CD14-positive monocyte (primary cell): Measurements from ENCODE around the gene VGF. TPM values are rescaled to one million over a fixed set of nuclear protein-coding genes. Genes with fewer than 3 reads are reported as not detected.
A peak's percentile ranks its signal among the peaks of the same experiment; 100 is the strongest.

Source experiments
- DNase-seq, 3 donors: peaks; one replicate each; pipeline ENCODE4 v3.0.0-alpha.2; 2011 to 2022
- H2AFZ ChIP-seq: 2 replicates; pipeline ENCODE4 v1.6.0; 2012; ENCODE audit warnings: mild to moderate bottlenecking, low read depth, low read length, inconsistent platforms; ENCODE audit not compliant: insufficient read depth, poor library complexity, severe bottlenecking
- H3K27ac ChIP-seq, 2 donors: 1 replicate in 1 of 2; 2 replicates in 1 of 2; pipeline ENCODE4 v1.5.1; 2012 to 2013; ENCODE audit warnings: low read length in 2 of 2, control low read depth in 1 of 2, inconsistent platforms in 1 of 2, low read depth in 1 of 2, mild to moderate bottlenecking in 1 of 2
- H3K27me3 ChIP-seq, 2 donors: one replicate each; pipeline versions ENCODE4 v1.6.0 to v1.6.1; 2011 to 2013; ENCODE audit warnings: low read length in 2 of 2; ENCODE audit not compliant: control insufficient read depth in 2 of 2, insufficient read depth in 2 of 2
- H3K36me3 ChIP-seq, 2 donors: replicated peaks in 1 of 2; 1 replicate in 1 of 2; 2 replicates in 1 of 2; pipeline versions ENCODE4 v1.5.1 to v1.6.1; 2012 to 2013; ENCODE audit warnings: low read length in 2 of 2, control low read depth in 1 of 2, inconsistent platforms in 1 of 2, mild to moderate bottlenecking in 1 of 2; ENCODE audit not compliant: insufficient read depth in 2 of 2, control insufficient read depth in 1 of 2
- H3K4me1 ChIP-seq, 2 donors: 1 replicate in 1 of 2; 2 replicates in 1 of 2; pipeline versions ENCODE4 v1.5.1 to v1.6.1; 2012 to 2013; ENCODE audit warnings: low read length in 2 of 2, control low read depth in 1 of 2, inconsistent platforms in 1 of 2, mild to moderate bottlenecking in 1 of 2, moderate library complexity in 1 of 2; ENCODE audit not compliant: insufficient read depth in 2 of 2, control insufficient read depth in 1 of 2
- H3K4me2 ChIP-seq: replicated peaks from 2 replicates; pipeline ENCODE3; 2012; ENCODE audit warnings: low read length, moderate library complexity, mild to moderate bottlenecking; ENCODE audit not compliant: poor library complexity, severe bottlenecking; ENCODE audit errors: extremely low read depth
- H3K4me3 ChIP-seq, 3 experiments: fragments of 200-600 bp in 1 of 3; sonication (generic) in 1 of 3; replicated peaks in 1 of 3; 1 replicate in 2 of 3; 2 replicates in 1 of 3; pipeline ENCODE4 v1.5.1; 2011 to 2013; ENCODE audit warnings: low read length in 3 of 3, mild to moderate bottlenecking in 3 of 3, control low read depth in 2 of 3, low read depth in 2 of 3, inconsistent platforms in 1 of 3, moderate library complexity in 1 of 3
- H3K79me2 ChIP-seq: 2 replicates; pipeline ENCODE4 v1.6.0; 2012; ENCODE audit warnings: mild to moderate bottlenecking, control low read depth, inconsistent platforms, low read length, moderate library complexity; ENCODE audit not compliant: insufficient read depth
- H3K9ac ChIP-seq: 2 replicates; pipeline ENCODE4 v1.6.0; 2017; ENCODE audit warnings: low read length, mild to moderate bottlenecking; ENCODE audit not compliant: insufficient read depth, poor library complexity, severe bottlenecking
- H3K9me3 ChIP-seq, 2 donors: replicated peaks in 1 of 2; 1 replicate in 1 of 2; 2 replicates in 1 of 2; pipeline versions ENCODE4 v1.5.1 to v1.6.1; 2012 to 2013; ENCODE audit warnings: low read length in 2 of 2, control low read depth in 1 of 2; ENCODE audit not compliant: control insufficient read depth in 1 of 2, insufficient read depth in 1 of 2
- H4K20me1 ChIP-seq: 2 replicates; pipeline ENCODE4 v1.6.0; 2012; ENCODE audit warnings: mild to moderate bottlenecking, low read length, control low read depth, moderate library complexity; ENCODE audit not compliant: insufficient read depth
- H3K27ac Mint-ChIP-seq, 7 donors: one replicate each; pipeline ENCODE4 v1.8.0; 2020; ENCODE audit warnings: mild to moderate bottlenecking in 7 of 7, mixed read lengths in 7 of 7, moderate library complexity in 6 of 7, inconsistent platforms in 2 of 7
- H3K27me3 Mint-ChIP-seq, 3 donors: one replicate each; pipeline ENCODE4 v1.8.0; 2021 to 2022; ENCODE audit warnings: low read depth in 3 of 3, mild to moderate bottlenecking in 3 of 3, mixed read lengths in 3 of 3, moderate library complexity in 3 of 3, inconsistent platforms in 1 of 3
- H3K36me3 Mint-ChIP-seq, 2 donors: one replicate each; pipeline ENCODE4 v1.8.0; 2020; ENCODE audit warnings: mixed read lengths in 2 of 2, inconsistent platforms in 1 of 2, mild to moderate bottlenecking in 1 of 2
- H3K4me1 Mint-ChIP-seq: one replicate; pipeline ENCODE4 v1.8.0; 2020; ENCODE audit warnings: mild to moderate bottlenecking, mixed read lengths
- H3K4me3 Mint-ChIP-seq, 2 donors: one replicate each; pipeline ENCODE4 v1.8.0; 2020; ENCODE audit warnings: mild to moderate bottlenecking in 2 of 2, mixed read lengths in 2 of 2, moderate library complexity in 1 of 2
- H3K9me3 Mint-ChIP-seq, 7 donors: one replicate each; pipeline ENCODE4 v1.8.0; 2020 to 2022; ENCODE audit warnings: mixed read lengths in 7 of 7, mild to moderate bottlenecking in 6 of 7, moderate library complexity in 6 of 7, inconsistent platforms in 2 of 7
- WGBS: methylation state at CpG from one replicate; pipeline ENCODE4 v1.1.5; 2013; ENCODE audit warnings: missing lambda C conversion rate; ENCODE audit not compliant: insufficient coverage; 5-methylcytosine and 5-hydroxymethylcytosine counted together
- intact Hi-C, 2 donors: fragments of 100-400 bp; cut with micrococcal nuclease; formaldehyde crosslinking; loops; one replicate each; pipeline versions ENCODE4 v1.15.0 to v1.15.1; 2023
- polyA plus RNA-seq, 3 donors: library from polyadenylated mRNA; depleted of rRNA in 1 of 3; unstranded in 2 of 3; stranded (reverse) in 1 of 3; fragments of 300-500 nt in 2 of 3; fragments of >200 nt in 1 of 3; fragmentation: Illumina TruSeq in 2 of 3; gene quantifications; 1 replicate in 2 of 3; 2 replicates in 1 of 3; pipeline ENCODE4 v1.2.3, GENCODE V29; 2012 to 2021
- TF ChIP-seq, protein P1 (sequence below): fragments of 200-600 bp; IDR thresholded peaks from one replicate; pipeline ENCODE4 v1.8.0; 2022; ENCODE audit warnings: antibody characterized with exemption, mild to moderate bottlenecking

The VGF gene
- polyA plus RNA-seq, 3 donors = not detected

DNA sequence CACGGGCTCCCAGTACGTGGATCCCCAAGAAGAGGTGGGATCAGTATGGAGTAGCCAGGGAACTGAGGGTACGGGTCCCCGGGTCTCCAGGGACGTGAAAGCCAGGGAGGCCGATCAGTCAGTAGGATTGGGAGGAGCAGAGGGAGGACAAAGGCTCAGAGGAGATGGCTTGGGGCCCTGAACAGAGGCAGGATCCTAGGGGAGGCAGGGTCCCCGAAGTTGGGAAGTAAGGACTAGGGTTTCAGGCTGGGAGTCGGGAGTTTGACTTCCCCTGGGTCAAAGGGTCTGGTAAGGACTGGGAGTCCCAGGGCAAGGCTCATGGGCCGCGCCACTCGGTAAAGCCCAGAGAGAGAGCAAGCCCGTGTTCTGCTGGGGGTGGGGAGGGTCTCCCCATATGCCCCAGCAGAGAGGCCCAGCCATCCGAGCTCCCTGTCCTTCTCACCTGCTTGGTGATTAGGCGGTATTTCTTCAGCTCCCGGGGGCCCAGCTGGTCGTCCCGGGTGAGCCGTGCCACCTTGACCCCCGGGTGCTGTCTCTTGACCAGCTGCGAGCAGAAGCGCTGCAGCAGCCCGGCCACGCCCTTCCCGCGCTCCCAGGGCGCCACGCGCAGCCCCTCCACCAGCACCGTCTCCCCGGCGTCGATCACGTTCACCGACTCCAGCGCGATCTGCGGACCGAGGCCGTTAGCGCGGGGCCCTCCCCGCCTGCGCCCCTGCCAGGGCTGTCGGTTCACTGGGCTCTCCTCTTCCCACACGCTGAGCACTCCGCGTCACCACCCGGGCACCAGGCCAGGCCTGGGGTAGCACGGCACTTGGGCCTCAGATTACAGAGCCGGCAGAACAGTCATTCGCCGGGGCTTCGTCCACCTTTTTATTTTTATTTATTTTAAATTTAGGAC, 7.7 kb upstream of the VGF start:
- Histone ChIP-seq H3K27ac (no peak overlapping the region), H3K4me2 (peak overlapping the region; percentile 20), H2AFZ (no peak overlapping the region), H3K36me3 (no peaks in the 10 kb centered on the region), H3K27me3 (peaks cover 80 to 100% of the 10 kb centered on the region in 2 donors), H3K9me3 (peaks cover 5 to 44% of the 10 kb centered on the region in 2 donors), H3K79me2 (no peaks in the 10 kb centered on the region), H3K4me1 (peaks cover 41 to 48% of the 10 kb centered on the region in 2 donors), H3K9ac (no peak overlapping the region), H4K20me1 (no peaks in the 10 kb centered on the region), H3K4me3 (no peak overlapping the region)
- TF ChIP-seq, protein P1, sequence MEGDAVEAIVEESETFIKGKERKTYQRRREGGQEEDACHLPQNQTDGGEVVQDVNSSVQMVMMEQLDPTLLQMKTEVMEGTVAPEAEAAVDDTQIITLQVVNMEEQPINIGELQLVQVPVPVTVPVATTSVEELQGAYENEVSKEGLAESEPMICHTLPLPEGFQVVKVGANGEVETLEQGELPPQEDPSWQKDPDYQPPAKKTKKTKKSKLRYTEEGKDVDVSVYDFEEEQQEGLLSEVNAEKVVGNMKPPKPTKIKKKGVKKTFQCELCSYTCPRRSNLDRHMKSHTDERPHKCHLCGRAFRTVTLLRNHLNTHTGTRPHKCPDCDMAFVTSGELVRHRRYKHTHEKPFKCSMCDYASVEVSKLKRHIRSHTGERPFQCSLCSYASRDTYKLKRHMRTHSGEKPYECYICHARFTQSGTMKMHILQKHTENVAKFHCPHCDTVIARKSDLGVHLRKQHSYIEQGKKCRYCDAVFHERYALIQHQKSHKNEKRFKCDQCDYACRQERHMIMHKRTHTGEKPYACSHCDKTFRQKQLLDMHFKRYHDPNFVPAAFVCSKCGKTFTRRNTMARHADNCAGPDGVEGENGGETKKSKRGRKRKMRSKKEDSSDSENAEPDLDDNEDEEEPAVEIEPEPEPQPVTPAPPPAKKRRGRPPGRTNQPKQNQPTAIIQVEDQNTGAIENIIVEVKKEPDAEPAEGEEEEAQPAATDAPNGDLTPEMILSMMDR = no peak
- Mint-ChIP-seq H3K27me3 (peaks cover 98 to 100% (median 99%) of the 10 kb centered on the region in 3 donors), H3K4me3 (peak overlapping the region in 1 of 2 donors; percentile 87), H3K4me1 (peaks cover 50% of the 10 kb centered on the region), H3K9me3 (peaks cover 6 to 51% (median 28%) of the 10 kb centered on the region in 7 donors), H3K36me3 (peaks cover 10 to 30% of the 10 kb centered on the region in 2 donors), H3K27ac (peak overlapping the region in 1 of 7 donors; percentile 7)
- under 1% methylated on average over 48 of the region's 53 CpGs for WGBS
- peak in 1 of 3 donors; percentile 62 for DNase-seq
- intact Hi-C loops = no loop called here

DNA sequence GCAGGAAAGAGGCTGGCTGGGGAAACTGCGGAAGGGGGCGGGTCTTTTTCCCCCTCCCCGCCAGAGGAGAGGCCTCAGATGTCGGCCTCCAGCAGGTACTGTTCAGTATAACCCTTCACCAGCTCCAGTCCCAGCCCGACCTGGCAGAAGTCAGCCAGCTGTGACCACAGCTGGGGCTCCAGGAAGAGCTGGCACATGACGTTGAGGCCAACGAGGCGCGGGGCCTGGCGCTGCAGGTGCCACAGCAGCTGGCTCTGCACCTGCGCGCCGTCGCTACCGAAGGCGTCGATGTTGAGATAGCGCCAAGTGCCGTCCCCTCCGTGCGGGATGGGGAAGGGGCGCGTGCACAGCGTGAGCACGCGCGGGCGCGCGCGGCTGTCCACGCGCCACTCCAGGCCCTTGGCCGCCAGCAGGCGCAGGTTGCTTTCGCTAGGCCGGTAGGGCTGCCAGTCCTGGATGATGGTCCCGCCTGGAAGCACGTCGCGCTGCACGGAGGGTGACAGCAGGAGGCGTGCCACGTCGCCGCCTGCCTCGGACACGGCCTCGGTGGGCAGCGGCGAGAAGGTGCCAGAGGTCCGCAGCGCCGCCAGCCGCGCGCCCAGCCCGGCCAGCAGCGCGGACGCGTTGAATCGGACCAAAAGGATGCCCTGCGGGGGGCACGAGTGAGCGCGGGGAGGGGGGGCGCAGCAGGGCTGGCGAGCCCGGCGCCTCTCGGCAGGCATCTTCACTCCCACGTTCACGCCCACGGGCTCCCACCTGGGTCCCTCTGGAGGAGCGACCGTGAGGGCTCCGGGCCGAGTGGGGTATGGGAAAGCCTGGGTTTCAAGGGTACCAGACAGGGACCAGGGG, 6.9 kb upstream of the VGF start:
- H3K4me2 ChIP-seq = no peak overlapping the region
- DNase-seq = no peak
- H4K20me1 ChIP-seq = no peaks in the 10 kb centered on the region
- H3K9me3 Mint-ChIP-seq = peaks cover 6 to 53% (median 28%) of the 10 kb centered on the region in 7 donors
- peaks cover 98 to 100% (median 99%) of the 10 kb centered on the region in 3 donors for H3K27me3 Mint-ChIP-seq
- H3K27me3 ChIP-seq = peaks cover 81 to 100% of the 10 kb centered on the region in 2 donors
- H3K4me1 Mint-ChIP-seq = peaks cover 56% of the 10 kb centered on the region
- TF ChIP-seq, protein P1 = no peak
- peaks cover 41 to 48% of the 10 kb centered on the region in 2 donors for H3K4me1 ChIP-seq
- H3K27ac Mint-ChIP-seq = peak overlapping the region in 1 of 7 donors; percentile 17
- no peaks in the 10 kb centered on the region for H3K79me2 ChIP-seq
- no peak overlapping the region for H3K9ac ChIP-seq
- no peaks in the 10 kb centered on the region for H3K36me3 ChIP-seq
- peaks cover 5 to 39% of the 10 kb centered on the region in 2 donors for H3K9me3 ChIP-seq
- H3K27ac ChIP-seq = no peak overlapping the region
- WGBS = under 1% methylated on average over 76 of the region's 79 CpGs
- H3K4me3 ChIP-seq = no peak overlapping the region
- peak overlapping the region in 1 of 2 donors; percentile 88 for H3K4me3 Mint-ChIP-seq
- intact Hi-C loops = no loop called here
- peaks cover 10 to 30% of the 10 kb centered on the region in 2 donors for H3K36me3 Mint-ChIP-seq
- no peak overlapping the region for H2AFZ ChIP-seq
